Stimulated activated CD8-positive, alpha-beta memory T cell treated with anti-CD3 and anti-CD28 coated beads, Interleukin-7, amount 100 ng/mL, for 4 hours (primary cell): Measurements from ENCODE around the gene MGRN1.

Source experiments
- DNase-seq, 2 donors: peaks; one replicate each; pipeline ENCODE4 v3.0.0-alpha.2; 2020; ENCODE audit warnings: low read depth in 2 of 2

Gene MGRN1

DNA sequence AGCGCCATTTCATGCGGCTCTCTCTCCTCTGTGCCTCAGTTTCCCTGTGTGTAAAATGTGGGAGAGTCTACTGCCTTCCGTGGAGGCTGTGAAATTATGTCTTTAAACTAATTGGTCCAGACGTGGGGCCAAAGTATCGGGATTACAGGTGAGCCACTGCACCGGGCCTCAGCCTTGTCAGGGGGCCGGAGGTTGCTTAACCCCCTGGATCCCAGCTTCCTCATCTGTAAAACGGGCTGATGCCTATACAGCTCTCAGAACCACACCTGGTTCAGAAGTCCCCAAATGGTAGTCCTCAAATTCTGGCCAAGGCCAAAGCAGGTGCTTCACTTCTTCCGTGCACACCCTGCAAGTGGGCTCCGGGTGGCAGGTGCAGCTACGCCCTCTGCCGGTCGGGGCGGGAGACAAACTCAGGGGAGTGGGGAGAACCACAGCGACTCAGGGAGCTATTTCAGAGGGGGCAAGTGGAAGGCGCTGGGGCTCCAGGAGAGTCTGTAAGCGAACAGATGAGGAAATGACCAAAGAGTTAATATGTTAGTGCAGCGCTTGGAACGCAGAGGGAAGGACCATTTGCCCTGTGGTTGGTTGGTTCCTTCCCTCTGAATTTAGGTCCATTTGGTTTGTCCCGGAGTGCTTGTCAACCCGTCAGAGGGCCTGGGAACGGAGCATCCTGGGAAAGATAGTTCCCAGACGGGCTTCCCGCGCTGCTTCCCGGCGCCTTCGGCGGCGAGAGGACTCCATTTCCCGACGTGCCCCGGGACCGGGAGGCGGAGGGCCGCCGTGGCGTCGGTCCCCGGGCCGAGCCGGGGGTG is at the start of gene MGRN1:
Gene MGRN1 (plus strand): TSS at position 812 of the 812 bp plus-strand sequence. CDS start 135 bp downstream, outside the sequence.
- peak; percentile 84 to 88 for DNase-seq

DNA sequence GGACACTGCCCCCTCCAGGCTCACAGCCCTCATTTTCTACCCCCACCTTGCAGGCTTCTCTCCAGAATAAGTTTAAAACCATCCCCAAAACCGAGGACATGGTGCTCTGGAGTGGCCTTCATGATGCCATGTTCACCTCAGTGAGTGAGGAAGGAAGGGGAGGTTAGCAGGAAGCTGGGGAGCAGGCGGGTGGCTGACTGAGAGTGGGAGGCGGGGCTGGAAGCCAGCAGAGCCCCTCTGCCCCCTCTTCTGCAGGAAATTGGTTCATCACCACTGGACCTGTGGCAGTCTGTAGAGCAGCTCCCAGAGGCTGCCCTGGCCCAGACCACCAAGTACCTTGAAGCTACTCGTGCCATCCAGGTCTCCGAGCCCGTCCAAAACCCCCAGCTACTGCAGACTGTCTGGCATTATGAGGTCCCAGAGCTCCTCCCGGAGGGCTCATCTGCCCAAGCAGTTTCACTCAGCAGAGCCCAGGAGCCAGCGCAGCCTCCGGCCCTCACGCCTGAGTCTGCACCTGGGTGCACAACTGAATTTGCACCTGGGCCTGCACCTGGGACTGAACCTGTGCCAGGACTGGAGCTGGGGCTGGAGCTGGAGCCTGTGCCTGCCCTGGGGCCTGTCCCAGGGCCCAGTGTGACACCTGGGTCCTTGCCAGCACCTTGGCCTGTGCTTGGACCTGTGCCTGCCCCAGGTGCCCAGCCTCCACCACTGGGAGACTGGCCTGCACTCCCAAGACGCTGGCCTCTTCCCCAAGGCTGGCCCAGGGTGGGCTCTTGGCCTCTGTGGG is 49.5 kb upstream of the MGRN1 start:
- DNase-seq: no peak

DNA sequence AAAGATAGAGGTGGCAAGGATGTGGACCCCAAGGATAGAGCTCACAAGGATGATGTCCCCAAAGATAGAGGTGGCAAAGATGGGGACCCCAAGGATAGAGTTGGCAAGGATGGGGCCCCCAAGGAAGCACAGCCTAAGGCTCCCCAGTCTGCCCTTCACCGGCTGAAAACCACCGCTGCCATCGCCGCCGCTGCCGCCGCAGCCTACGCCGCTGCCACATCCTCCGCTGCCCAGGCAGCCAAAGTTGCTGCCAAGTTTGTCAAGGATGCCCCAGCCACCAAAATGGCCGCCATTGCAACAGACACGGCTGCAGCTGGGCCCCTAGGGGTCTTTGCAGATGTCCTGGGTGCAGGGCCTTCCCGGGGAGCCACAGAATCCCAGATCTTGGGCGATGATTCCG is 48.6 kb upstream of the MGRN1 start:
- no peak for DNase-seq

DNA sequence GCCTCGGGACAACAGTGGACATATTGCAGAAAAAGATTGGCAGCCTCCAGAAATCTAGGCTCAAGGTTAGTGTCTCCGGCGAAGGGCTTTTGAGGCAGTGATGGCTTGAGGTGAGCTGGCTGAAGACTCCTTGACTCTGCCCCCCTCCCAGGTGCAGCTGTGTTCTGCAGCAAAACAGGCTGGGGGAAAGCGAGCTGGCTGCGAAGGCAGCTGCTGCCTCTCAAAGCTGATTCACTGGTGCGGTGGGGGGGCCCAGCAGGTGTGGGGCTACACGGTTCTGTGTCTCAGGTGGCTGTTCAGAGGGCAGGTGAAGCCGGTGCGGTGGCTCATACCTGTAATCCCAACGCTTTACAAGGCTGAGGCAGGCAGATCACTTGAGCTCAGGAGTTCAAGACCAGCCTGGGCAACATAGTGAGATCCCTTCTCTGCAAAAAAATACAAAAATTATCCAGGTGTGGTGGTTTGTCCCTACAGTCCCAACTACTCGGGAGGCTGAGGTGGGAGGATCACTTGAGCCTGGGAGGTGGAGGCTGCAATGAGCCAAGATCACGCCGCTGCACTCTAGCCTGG is 45.6 kb upstream of the MGRN1 start:
- DNase-seq: no peak

- no peak for DNase-seq
These were observed 44.4 kb upstream of the MGRN1 start for GRCh38 chr16:4580250-4580649.

GRCh38 chr16:4583906-4584305 is 40.7 kb upstream of the MGRN1 start:
- no peak for DNase-seq

- DNase-seq: no peak
These were observed 38.3 kb upstream of the MGRN1 start for GRCh38 chr16:4586291-4586690.

- no peak for DNase-seq
These were observed 36.2 kb upstream of the MGRN1 start for GRCh38 chr16:4588386-4588785.

- no peak for DNase-seq
These were observed 35.7 kb upstream of the MGRN1 start for GRCh38 chr16:4588961-4589360.

DNA sequence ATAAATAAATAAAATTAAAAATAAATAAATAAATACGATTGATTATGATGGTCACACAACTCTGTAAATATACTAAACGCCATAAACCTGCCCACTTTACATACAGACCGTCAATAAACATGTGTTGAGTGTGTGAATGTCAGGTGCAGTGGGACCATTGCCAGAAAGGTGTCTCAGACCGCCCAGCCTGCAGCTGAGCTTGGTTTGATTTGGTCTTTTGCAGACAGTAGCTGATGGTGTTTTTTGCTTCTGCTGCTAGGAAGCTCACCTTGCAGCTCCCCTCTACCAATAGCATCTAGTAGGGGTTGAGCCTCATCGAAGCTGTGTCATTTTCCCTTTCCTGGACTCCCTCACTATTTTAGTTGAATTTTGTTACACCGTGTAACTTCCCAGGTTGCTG is 33.4 kb upstream of the MGRN1 start:
- DNase-seq: no peak

DNA sequence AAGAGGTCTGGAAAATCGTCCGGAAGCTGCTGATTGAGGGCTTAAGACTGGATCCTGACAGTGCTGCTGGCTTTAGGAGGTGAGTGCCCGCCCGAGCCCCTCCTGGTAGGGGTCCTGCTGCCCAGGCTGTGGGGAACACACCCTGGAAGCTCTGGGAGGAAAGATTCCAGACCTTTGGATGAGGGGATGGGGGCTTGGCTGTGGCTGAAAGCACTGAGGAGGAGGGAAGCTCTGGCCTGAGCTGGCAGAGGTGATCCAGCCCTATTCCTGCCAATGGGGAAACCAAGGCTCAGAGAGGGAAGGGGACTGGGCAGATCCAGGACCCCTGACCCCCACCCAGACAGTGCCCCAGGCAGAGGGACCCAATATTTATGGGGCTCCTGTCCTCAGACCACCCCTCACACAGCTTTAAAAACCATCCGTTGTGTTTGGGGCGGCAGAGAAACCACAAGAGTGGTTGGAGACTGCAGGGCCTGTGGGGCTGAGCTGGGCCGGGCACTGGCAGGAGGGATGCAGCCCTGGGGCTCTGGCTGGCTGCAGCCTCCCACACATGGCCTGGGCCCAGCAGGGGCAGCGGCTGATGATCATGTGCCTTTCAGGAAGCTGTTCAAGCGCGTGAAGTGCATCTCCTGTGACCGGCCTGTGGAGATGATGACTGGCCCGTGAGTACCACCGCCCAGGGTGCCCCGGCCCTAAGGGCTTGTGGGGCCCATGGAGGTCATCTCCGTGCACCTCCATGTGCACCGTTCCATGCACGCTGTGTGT is 32.7 kb upstream of the MGRN1 start:
- DNase-seq: no peak

DNA sequence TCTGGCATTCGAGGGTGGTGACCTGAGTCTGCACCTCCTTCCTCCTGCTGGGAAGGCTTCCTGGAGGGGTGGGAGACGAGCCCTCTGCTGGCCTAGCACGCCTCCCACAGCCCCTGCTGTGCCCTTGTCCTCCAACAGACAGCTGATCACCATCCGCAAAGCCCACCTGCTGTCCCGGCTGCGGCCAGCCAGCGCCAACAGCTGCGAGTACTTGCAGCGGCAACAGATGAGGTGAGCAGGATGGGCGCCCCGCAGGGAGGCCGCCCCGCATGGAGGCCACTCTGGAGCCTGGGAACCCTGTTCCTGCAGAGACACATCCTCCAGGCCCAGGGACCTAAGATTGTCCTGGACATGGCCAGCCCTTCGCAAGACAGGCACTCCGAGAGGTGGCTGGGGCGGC is 31.5 kb upstream of the MGRN1 start:
- DNase-seq: no peak

- no peak for DNase-seq
These were observed 29.9 kb upstream of the MGRN1 start for GRCh38 chr16:4594433-4595410.

DNA sequence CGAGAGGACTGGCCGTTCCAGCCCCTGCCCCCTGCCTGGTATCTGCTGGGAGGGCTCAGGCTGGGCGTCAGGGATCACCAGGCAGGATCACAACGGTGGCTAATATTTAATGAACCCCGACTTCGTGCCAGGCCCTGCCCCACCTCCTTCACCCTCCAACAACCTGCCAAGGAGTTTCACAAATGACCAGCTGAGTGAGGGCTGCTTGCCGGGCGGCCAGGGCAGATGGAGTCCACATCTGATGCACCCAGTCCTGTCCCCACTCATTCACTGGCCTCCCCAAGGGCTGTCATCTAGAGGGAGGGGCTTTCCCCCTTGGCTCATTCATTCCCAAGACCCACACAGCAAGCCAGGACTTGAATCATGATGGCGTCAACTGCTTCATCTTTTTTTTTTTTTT is 27.5 kb upstream of the MGRN1 start:
- DNase-seq: no peak

- no peak for DNase-seq
These were observed 25.6 kb upstream of the MGRN1 start for GRCh38 chr16:4599037-4599436.

DNA sequence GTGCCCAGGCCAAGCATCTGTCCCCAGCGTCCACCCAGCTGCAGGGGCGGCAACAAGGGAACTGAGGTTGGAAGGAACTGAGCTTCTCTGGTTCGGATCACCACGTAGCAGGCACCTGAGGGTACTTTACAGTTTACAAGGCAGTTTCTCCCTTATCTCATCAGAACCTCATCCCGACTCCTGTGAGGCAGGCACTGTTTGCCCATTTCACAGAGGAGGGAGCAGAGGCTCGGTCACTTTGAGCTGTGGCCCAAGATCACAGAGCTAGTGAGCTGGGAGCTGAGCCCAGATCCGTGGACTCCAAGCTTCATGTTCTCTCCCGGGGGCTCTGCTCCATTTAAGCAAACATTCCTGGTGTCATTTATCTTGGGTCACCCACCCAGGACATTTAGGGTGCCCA is 25.1 kb upstream of the MGRN1 start:
- no peak for DNase-seq

- no peak for DNase-seq
These were observed 23.4 kb upstream of the MGRN1 start for GRCh38 chr16:4601036-4601863.

DNA sequence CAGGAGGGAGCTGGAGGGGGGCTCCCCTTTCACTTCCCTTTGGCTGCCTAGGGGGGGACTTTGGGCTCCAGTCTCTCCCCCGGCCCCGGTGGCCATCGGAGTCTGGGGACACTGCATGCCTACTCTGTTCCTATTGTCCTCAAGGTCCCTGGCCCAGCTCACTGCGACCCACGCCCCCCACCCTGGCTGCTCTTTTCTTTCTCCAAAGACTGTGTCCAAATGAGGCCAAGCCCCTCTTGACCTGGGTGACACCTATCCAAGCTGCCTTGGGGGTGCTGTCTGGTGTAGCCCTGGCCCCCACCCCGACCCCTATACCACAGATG is 22.8 kb upstream of the MGRN1 start:
- DNase-seq: no peak

- DNase-seq: no peak
These were observed 22.3 kb upstream of the MGRN1 start for GRCh38 chr16:4602331-4602730.

GRCh38 chr16:4603624-4604170 is 20.9 kb upstream of the MGRN1 start:
- DNase-seq: no peak
